Muscle layer of duodenum (tissue), 2 donors: ENCODE results near the gene ADAM12.

Experiments used
- H3K27ac ChIP-seq: one replicate; pipeline ENCODE4 v1.7.0; 2013; ENCODE audit warnings: mild to moderate bottlenecking, low read length
- H3K27me3 ChIP-seq: one replicate; pipeline ENCODE4 v1.7.0; 2013; ENCODE audit warnings: low read depth, mild to moderate bottlenecking, control low read depth, low read length
- H3K36me3 ChIP-seq, 2 donors: one replicate each; pipeline ENCODE4 v1.7.0; 2013; ENCODE audit warnings: low read length in 2 of 2, control low read depth in 1 of 2, mild to moderate bottlenecking in 1 of 2; ENCODE audit not compliant: insufficient read depth in 2 of 2, control insufficient read depth in 1 of 2
- H3K4me1 ChIP-seq, 2 donors: one replicate each; pipeline ENCODE4 v1.7.0; 2013; ENCODE audit warnings: low read length in 2 of 2, mild to moderate bottlenecking in 2 of 2, control low read depth in 1 of 2, moderate library complexity in 1 of 2; ENCODE audit not compliant: insufficient read depth in 2 of 2, control insufficient read depth in 1 of 2
- H3K4me3 ChIP-seq, 2 donors: one replicate each; pipeline ENCODE4 v1.7.0; 2013; ENCODE audit warnings: low read length in 2 of 2, low read depth in 1 of 2, mild to moderate bottlenecking in 1 of 2
- H3K9me3 ChIP-seq, 2 donors: one replicate each; pipeline ENCODE4 v1.7.0; 2013; ENCODE audit warnings: low read length in 2 of 2, control low read depth in 1 of 2, mild to moderate bottlenecking in 1 of 2; ENCODE audit not compliant: control insufficient read depth in 1 of 2
- donor health status: healthy.

ADAM12 gene

DNA sequence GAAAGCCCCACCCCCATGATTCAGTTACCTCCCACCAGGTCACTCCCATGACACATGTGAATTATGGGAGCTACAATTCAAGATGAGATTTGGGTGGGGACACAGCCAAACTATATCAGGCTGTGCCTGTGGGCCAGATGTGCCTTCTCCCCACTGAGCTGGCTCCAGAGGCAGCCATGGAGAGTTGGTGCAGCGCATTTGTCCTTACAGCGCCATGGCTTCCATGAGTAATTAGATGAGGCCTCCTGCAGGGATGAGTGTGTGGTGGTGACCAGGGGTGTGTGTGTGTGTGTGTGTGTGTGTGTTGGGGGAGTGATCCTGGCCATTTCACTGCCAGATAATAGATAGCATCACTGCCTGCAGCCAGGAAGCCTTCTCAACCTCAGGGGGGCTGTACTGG, 397.3 kb downstream of the ADAM12 start:
- Histone ChIP-seq H3K9me3 (no peaks in the 10 kb centered on the region), H3K36me3 (no peaks in the 10 kb centered on the region), H3K27me3 (no peaks in the 10 kb centered on the region), H3K4me3 (no peak overlapping the region), H3K4me1 (no peaks in the 10 kb centered on the region), H3K27ac (no peak overlapping the region)

DNA sequence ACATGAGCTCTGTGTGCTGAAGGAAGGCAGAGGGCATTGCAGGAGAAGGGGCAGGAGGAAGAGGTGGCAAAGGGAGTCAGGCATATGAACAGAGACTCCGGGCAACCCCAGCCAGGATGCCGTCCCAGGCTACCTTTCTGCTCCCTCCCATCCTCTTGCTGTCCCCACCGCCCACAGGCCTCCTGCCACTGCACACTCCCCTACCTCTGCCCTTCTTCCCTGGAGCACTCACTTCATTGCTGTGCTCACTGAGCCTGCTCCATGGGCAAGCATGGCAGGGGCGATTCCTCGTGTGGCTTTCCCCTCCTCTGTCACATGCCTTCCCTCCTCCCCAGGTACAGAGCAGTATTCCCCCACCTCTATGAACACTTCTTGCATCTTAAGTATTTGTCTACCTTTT, 398.5 kb downstream of the ADAM12 start:
- Histone ChIP-seq H3K4me1 (no peaks in the 10 kb centered on the region), H3K4me3 (no peak overlapping the region), H3K36me3 (no peaks in the 10 kb centered on the region), H3K9me3 (no peaks in the 10 kb centered on the region), H3K27me3 (no peaks in the 10 kb centered on the region), H3K27ac (no peak overlapping the region)

DNA sequence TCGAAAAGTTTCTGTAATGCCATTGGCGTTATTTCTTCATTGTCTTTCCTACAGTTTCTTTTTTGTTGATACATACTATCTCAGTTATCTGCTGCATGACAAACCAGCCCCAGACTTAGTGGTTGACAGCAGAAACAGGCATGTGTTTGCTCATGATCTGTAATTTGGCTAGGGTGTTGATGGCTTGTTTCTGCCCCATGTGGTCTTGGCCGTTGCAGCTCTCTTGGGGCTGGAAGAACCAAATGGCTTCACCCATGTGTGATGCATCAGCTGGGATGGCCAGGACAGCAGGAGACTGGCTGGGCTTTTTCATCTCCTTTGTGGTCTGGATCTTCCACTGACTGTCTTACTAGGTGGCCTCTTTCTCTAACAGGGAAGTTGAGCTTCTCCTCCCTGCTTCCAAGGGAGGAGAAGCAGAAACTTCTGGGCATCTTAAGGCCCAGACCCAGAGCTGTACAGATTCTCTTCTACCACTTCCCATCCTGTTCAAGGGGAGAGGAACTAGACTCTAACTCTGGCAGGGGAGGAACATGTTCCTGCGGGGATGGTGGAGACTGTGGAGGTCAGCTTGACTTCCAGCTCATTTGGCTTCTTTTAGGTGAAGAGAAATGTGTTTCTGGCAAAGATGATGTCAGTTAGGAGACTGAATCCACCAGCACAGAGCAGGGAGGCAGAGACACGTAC, 402.6 kb downstream of the ADAM12 start:
- no peaks in the 10 kb centered on the region for H3K9me3 ChIP-seq
- no peak overlapping the region for H3K27ac ChIP-seq
- H3K36me3 ChIP-seq, result no peaks in the 10 kb centered on the region
- H3K4me1 ChIP-seq, result no peaks in the 10 kb centered on the region
- H3K4me3 ChIP-seq, result no peak overlapping the region
- no peaks in the 10 kb centered on the region for H3K27me3 ChIP-seq

DNA sequence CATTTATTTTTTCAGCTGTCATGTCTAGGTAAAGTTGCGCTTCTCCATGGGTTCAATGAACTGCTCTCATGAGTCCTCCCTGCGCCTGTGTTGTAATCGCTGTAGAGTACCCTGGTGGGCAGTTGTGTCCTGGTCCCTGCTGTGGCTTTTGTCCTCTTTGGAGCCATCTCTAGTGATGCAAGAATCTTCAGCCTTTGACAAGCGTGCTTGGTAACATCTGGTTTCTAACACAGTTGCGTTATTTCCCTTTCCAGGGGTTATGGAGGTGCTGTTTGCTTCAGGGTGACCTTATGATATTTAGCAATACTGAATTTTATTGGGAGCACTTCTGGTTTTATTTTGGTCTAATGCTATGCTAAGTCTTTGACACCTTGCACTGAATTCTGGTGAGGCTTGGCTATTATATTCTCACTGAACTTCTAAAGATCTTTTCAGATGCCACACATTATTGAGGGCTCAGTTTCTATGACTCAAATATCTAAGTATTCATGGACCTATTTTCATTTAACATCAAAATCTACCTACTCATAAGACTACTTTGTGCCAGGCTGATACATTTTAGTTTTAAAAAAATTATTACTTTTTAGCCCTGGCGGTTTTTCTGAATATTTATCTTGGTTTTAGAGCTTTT, 403.3 kb downstream of the ADAM12 start:
- no peaks in the 10 kb centered on the region for H3K27me3 ChIP-seq
- H3K9me3 ChIP-seq, result no peaks in the 10 kb centered on the region
- no peaks in the 10 kb centered on the region for H3K4me1 ChIP-seq
- no peak overlapping the region for H3K4me3 ChIP-seq
- H3K27ac ChIP-seq, result no peak overlapping the region
- H3K36me3 ChIP-seq, result no peaks in the 10 kb centered on the region

DNA sequence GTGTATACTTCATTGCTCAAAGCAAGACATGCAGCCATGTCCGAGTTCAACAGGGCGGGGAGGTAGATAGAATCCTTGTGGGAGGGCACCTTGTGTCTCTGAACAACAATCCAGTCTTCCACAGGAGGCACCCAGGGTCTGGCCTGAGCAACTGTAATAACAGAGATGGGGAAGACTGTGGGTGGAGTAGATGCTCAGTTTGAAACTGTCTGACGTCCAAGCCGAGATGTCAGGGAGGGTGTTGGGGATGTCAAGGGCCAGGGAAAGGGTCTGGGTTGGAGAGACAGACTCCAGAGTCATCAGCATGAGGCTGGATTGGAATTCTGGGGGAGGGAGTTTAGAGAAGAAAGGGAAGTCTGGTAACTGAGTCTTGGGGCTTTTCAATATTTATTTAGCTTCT, 403.9 kb downstream of the ADAM12 start:
- Histone ChIP-seq H3K36me3 (no peaks in the 10 kb centered on the region), H3K27ac (no peak overlapping the region), H3K4me3 (no peak overlapping the region), H3K4me1 (no peaks in the 10 kb centered on the region), H3K9me3 (no peaks in the 10 kb centered on the region), H3K27me3 (no peaks in the 10 kb centered on the region)

DNA sequence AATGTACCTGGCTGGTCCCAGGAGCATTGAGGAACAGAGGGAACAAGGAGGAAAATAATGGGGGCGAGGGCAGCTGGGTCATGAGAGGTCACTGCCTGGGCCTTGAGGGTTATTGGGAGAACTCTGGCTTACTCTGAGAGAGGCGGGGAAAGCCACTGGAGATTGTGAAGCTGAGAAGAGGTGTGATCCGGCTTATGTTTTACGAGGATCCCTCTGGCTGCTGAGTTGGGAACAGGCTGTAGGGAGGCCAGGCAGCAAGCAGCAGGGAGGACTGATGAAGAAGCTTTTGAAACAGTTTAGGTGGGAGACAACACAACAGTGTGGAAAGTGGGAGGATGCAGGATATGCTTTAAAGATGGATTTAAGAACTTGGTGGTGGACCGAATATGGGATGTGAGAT, 404.6 kb downstream of the ADAM12 start:
- Histone ChIP-seq H3K9me3 (no peaks in the 10 kb centered on the region), H3K4me3 (no peak overlapping the region), H3K36me3 (no peaks in the 10 kb centered on the region), H3K27me3 (no peaks in the 10 kb centered on the region), H3K27ac (no peak overlapping the region), H3K4me1 (no peaks in the 10 kb centered on the region)

DNA sequence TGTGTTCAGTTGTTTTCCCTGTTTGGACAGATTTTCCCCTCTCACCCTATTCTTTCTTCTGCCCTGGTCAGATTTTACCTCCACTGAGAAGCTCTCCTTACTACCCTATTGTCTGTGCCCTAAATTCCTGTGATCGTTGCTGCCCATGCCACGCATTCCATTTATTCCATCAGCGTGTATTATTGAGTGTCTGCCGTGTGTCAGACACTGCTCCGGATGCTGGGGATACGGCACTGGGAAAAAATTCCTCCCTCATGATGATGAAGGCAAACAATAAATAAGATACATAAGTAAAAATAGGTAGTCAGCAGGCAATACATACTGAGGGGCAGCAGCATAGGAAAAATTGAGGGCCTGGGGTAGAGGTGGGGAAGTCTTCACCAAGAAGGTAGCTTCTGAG, 405.1 kb downstream of the ADAM12 start:
- H3K27ac ChIP-seq, result no peak overlapping the region
- no peaks in the 10 kb centered on the region for H3K27me3 ChIP-seq
- no peak overlapping the region for H3K4me3 ChIP-seq
- H3K36me3 ChIP-seq, result no peaks in the 10 kb centered on the region
- H3K9me3 ChIP-seq, result no peaks in the 10 kb centered on the region
- no peaks in the 10 kb centered on the region for H3K4me1 ChIP-seq

DNA sequence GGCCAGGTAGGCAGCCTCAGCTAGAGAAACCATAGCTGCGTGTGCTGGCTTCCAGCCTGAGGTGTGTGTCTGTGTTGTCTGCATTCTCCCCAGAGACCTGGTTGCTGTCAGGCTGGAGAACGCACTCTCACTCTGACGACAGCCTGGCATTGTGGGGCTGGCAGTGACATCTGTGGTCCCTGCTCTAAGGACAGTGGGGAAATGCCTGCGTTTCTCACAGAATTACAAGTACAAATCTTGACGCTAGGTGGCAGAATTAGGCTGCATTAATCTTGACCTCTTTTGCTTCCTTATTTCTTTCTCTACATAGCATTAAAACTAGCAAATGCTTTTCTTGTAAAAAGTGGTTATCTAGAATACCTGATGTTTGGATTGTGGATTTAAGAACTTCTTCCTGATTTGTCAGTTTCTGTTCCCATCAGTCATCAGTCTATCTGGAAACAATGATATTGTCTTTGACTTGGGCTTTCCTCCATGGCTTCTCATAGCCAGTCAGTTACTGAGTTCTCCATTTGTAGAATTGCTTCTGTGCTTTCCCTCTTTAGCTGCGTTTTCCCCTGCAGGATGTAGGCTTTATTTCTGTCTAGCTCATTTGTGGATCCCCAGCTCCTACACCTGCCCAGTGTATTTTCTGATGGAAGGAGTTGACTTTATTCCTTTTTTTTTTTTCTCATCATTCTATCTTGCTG, 405.9 kb downstream of the ADAM12 start:
- no peaks in the 10 kb centered on the region for H3K4me1 ChIP-seq
- H3K27me3 ChIP-seq, result no peaks in the 10 kb centered on the region

DNA sequence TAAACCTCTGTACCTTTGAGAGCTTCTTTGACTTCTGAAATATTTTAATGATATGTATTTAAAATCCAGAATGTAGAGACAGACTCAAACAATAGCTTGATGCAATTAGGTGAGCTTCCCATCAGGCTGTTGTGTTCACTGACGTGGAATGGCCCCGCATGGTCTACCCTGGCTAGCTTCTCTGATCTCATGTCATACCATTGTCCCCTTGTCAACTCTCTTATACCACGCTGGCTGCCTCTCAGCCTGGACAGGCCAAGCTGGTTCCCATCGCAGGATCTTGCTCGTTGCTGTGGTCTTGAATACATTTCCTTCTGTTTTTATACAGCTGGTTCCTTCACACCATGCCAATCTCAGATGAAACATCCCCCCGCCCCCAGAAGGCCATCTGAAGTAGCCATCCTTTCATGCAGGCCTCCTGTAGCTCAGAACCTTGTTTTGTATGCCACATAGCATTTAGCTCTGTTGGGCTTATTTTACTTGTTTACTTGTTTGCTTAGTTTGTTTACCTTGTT, 407.7 kb downstream of the ADAM12 start:
- H3K36me3 ChIP-seq, result no peaks in the 10 kb centered on the region
- H3K4me1 ChIP-seq, result no peaks in the 10 kb centered on the region
- no peaks in the 10 kb centered on the region for H3K27me3 ChIP-seq
- H3K27ac ChIP-seq, result no peak overlapping the region
- no peaks in the 10 kb centered on the region for H3K9me3 ChIP-seq
- no peak overlapping the region for H3K4me3 ChIP-seq

More for the DNA sequence above, 405.9 kb downstream of the ADAM12 start:
- Histone ChIP-seq H3K36me3 (no peaks in the 10 kb centered on the region), H3K9me3 (no peaks in the 10 kb centered on the region), H3K4me3 (no peak overlapping the region), H3K27ac (no peak overlapping the region)

DNA sequence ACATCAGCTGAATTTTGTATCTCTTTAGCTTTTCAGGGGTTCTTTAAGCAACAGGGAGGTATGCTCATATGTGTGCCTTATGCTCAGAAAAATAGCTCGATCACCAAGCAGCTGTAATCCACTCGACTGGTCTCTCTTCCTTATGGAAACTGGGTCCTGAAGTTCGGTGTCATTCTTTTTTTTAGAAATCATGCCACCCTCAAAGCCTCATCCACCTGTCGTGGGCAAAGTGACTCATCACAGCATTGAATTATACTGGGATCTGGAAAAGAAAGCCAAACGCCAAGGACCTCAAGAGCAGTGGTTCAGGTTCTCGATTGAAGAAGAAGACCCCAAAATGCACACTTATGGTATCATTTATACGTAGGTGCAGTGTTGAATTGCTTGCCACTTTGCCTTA, 408.3 kb downstream of the ADAM12 start:
- Histone ChIP-seq H3K4me1 (no peaks in the 10 kb centered on the region), H3K9me3 (peaks cover 0 to 2% of the 10 kb centered on the region in 2 donors), H3K27me3 (no peaks in the 10 kb centered on the region), H3K4me3 (no peak overlapping the region), H3K36me3 (no peaks in the 10 kb centered on the region), H3K27ac (no peak overlapping the region)

DNA sequence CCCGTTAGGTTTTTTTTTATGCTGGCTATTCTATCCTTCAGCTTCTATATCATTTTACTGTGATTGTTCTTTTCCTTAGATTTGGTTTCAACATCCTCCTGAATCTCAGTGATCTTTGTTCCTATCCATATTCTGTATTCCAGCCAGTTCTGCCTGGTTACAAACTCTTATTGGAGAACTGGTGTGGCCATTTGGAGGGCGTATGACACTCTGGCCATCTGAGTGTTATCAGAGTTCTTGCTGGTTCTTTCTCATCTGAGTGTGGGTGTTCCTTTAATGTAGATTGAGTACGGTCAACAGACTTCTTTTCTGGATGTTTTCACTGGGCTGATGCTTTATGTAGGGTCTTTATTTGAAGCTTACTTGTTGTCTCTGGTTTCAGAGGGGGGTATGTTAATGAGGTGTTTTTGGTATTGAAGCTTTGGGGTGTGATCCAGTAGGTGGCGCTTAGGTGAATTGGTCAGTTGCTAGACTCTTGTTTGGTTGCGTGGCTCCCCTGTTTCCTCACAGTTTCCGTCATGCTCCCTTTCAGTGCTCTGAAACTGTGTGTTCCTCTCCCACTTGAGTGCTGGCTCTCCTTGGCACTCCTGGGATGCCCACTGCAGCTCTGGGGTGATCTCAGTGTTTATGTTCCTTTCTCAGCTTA, 411.2 kb downstream of the ADAM12 start:
- H3K27ac ChIP-seq, result no peak overlapping the region
- no peaks in the 10 kb centered on the region for H3K4me1 ChIP-seq
- H3K36me3 ChIP-seq, result no peaks in the 10 kb centered on the region
- no peak overlapping the region for H3K4me3 ChIP-seq
- no peaks in the 10 kb centered on the region for H3K27me3 ChIP-seq
- peaks cover 0 to 4% of the 10 kb centered on the region in 2 donors for H3K9me3 ChIP-seq
